HG03097 (cell line): Measurements from ENCODE around the gene CSRP1.

Experiments
- ATAC-seq: cut with Tn5 transposase; IDR thresholded peaks from one replicate; pipeline ENCODE4 v1.9.1; 2021; ENCODE audit not compliant: unreplicated experiment, low FRiP score

CSRP1 gene

GRCh38 chr1:201514466-201514865, 7.5 kb upstream of the CSRP1 start:
- ATAC-seq: no peak

GRCh38 chr1:201513498-201514243, 6.7 kb upstream of the CSRP1 start:
- ATAC-seq: no peak

- ATAC-seq: no peak
Measured at GRCh38 chr1:201511941-201512539, 5.1 kb upstream of the CSRP1 start.

- ATAC-seq: no peak
Measured at GRCh38 chr1:201511396-201511940, 4.5 kb upstream of the CSRP1 start.

GRCh38 chr1:201510734-201511133, 3.8 kb upstream of the CSRP1 start:
- ATAC-seq: no peak

GRCh38 chr1:201509601-201510374, 2.9 kb upstream of the CSRP1 start:
- no peak for ATAC-seq

- ATAC-seq: no peak
Measured at GRCh38 chr1:201508809-201509208, 1.9 kb upstream of the CSRP1 start.

GRCh38 chr1:201507360-201507675, 395 bp upstream of the CSRP1 start:
- no peak for ATAC-seq

- ATAC-seq: no peak
Measured at GRCh38 chr1:201506092-201506491, 831 bp downstream of the CSRP1 start.

GRCh38 chr1:201505503-201505890, 1.4 kb downstream of the CSRP1 start:
- no peak for ATAC-seq

GRCh38 chr1:201504799-201505502, 2.0 kb downstream of the CSRP1 start:
- ATAC-seq: no peak

- no peak for ATAC-seq
Measured at GRCh38 chr1:201504179-201504631, 2.7 kb downstream of the CSRP1 start.

GRCh38 chr1:201503397-201504176, 3.3 kb downstream of the CSRP1 start:
- no peak for ATAC-seq

GRCh38 chr1:201502511-201502857, 4.4 kb downstream of the CSRP1 start:
- ATAC-seq: no peak

GRCh38 chr1:201501812-201502510, 5.0 kb downstream of the CSRP1 start:
- ATAC-seq: no peak

- ATAC-seq: no peak
Measured at GRCh38 chr1:201501144-201501543, 5.8 kb downstream of the CSRP1 start.

GRCh38 chr1:201500670-201501120, 6.2 kb downstream of the CSRP1 start:
- ATAC-seq: no peak

GRCh38 chr1:201499795-201500669, 6.9 kb downstream of the CSRP1 start:
- ATAC-seq: no peak

- ATAC-seq: no peak
Measured at GRCh38 chr1:201499191-201499590, 7.7 kb downstream of the CSRP1 start.
